ELR (cell line): ENCODE data around the gene ACACB.

ENCODE experiments used
- DNase-seq: peaks from one replicate; pipeline ENCODE4 v3.0.0-alpha.2; 2015; ENCODE audit warnings: low read depth

Gene ACACB

GRCh38 chr12:109214131-109214530 lies 97.7 kb downstream of the ACACB start:
- no peak for DNase-seq

- DNase-seq, result no peak
Measured at GRCh38 chr12:109218996-109219395, 102.6 kb downstream of the ACACB start.

GRCh38 chr12:109219938-109220337 lies 103.6 kb downstream of the ACACB start:
- no peak for DNase-seq

DNA sequence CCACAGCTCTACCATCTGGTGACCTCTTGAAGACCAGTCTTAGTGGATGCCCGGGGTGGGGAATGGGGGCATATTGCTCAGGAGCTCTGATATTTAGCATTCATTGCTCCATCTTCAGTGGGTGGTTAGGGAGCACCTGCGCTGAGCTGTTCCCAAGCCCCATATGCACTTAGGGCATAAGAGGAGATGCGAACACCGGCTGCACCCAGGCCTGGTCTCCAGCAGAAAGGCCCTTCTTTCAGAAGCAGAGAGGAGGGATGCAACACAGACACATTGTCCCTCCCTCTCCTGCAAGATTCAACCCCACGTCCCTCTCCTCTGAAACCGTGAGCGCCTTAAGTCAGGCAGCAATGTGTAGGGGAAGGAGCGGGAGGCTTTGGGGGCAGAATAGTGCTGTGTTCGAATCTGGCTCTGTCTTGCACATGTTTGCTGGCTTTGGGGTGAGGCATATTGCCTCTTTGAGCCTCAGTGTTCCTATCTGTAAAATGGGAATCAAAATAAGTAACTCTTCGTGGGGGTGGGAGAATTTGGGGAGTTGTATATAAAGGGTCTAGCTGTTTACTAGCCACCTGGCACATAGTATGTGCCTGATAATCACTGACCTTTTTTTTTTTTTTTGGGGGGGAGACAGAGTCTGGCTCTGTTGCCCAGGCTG lies 105.0 kb downstream of the ACACB start:
- DNase-seq, result no peak

DNA sequence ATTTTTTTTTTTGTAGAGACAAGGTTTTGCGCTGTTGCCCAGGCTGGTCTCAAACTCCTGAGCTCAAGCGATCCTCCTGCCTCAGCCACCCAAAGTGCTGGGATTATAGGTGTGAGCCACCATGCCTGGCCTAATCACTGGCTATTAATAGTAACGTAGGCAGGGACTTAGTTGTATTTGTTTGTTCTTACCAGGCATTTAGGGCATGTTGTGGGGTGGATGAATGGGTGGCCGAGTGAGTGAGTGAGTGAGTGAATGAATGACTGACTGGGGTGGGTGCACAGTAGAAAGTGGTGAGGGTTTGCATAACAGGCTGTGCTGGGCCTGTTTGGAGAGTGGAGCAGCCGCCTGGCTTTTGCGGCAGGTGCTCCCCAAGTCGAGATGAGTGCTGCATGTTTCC lies 105.7 kb downstream of the ACACB start:
- DNase-seq, result no peak

DNA sequence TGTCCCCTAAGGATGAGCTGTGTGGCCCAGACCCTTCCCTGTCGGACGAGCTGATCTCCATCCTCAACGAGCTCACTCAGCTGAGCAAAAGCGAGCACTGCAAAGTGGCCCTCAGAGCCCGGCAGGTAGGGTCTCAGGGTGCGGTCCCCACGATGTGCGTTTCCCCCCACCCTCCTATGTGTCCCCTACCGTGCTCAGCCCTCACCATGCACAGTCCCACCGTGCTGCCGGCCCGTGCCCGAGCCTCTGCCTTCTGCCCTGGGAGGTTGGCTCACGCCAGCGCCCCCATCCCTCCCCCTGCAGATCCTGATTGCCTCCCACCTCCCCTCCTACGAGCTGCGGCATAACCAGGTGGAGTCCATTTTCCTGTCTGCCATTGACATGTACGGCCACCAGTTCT lies 106.1 kb downstream of the ACACB start:
- no peak for DNase-seq

GRCh38 chr12:109223211-109223610 lies 106.8 kb downstream of the ACACB start:
- no peak for DNase-seq

GRCh38 chr12:109223868-109224267 lies 107.5 kb downstream of the ACACB start:
- no peak for DNase-seq

DNA sequence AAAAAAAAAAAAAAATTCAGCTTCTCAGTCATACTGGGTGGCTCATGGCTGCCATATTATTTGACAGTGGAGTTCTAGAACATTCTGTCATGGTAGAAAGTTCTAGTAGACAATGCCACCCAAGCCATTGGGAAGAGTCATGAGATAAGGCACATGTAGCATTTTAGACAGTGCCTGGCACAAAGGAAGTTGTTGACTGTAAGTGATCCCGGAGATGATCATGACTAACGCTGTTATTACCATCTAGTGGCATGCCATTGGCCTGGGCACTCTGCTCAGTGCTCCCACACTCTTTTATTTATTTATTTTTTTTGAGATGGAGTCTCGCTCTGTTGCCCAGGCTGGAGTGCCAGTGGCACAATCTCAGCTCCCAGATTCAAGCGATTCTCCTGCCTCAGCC lies 112.3 kb downstream of the ACACB start:
- no peak for DNase-seq

GRCh38 chr12:109230193-109230592 lies 113.8 kb downstream of the ACACB start:
- DNase-seq, result no peak

- DNase-seq, result no peak
Measured at GRCh38 chr12:109232731-109233130, 116.3 kb downstream of the ACACB start.

DNA sequence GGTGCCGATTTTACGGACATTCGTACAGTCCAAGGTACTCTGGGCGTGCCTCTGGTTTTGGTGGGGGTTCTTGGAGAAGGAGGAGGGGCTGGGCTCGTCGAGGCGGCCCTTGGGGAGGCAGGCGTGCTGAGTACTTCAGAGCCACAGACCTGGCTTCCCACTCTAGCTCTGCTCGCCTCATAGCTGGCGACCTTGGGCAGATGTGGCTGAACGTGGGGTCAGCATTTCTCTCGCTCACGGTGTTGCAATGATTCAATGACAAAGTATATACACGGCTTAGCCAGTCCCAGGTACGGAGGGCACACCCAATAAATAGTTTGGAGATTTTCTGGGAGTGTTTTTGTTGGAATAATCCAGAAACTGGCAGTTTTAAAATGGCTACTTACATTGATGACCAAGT lies 117.6 kb downstream of the ACACB start:
- no peak for DNase-seq

DNA sequence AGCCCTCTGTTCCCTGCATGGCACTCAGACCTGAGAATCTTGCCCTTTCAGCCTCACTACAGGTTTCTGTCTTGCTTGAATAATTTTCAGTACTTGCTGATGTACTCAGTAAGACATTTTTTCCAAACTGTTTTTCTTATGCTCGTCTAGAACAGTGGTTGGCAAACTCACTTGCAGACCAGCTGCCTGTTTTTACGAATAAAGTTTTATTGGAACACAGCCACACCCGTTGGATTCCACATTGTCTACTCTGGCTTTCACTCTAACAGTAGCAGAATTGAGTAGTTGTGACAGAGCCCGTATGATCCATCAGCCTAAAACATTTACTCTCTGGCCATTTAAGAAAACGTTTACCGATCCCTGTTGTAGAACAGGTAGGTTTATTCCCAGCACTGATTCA lies 119.9 kb downstream of the ACACB start:
- no peak for DNase-seq

DNA sequence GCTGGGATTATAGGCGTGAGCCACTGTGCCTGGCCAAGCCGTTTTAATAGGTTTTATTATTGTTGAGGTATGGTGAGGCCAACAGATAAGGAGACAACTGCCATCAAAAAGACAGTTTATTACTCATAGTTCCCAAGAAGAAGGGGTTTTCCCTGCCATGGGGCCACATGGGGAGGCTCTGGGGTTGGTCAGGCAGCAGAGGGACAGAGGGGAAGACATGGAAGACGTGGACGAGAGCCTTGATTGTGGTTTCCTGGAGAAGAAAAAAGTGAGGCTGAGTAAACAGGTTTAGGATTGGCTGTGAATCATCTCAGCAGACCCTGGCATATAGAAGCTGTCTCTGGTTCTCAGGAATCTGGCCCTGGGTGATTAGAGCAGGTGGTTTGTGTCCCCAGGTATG lies 122.8 kb downstream of the ACACB start:
- DNase-seq, result peak; percentile 5

DNA sequence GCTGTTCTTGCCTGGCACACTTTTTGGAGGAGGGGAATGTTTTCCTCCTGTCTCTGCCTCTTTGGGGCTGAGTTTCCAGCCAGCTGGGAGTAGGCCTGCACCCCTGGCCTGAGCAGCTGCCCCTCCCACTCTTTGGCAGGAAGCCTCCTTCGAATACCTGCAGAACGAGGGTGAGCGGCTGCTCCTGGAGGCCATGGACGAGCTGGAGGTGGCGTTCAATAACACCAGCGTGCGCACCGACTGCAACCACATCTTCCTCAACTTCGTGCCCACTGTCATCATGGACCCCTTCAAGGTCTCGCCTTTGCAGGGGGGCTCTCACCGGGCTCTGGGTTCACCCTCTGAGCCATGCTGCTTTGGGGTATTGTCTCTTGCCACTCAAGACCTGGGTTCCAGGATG lies 123.3 kb downstream of the ACACB start:
- DNase-seq, result no peak

DNA sequence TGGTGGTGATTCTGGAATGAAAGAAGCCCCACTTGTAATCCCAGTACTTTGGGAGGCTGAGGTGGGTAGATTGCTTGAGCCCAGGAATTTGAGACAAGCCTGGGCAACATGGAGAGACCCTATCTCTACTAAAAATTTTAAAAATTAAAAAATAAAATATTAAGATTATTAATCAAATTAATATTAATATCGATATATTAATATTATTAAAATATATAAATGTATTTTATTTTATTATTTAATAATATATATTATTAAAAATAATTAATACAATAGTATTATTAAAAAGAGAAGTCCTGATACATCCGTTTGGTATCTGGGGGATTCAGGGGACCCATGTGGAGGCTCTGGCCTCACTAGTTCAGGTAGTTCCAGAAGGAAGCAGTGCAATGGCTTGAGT lies 124.0 kb downstream of the ACACB start:
- no peak for DNase-seq

- DNase-seq, result no peak
Measured at GRCh38 chr12:109241936-109242335, 125.5 kb downstream of the ACACB start.

DNA sequence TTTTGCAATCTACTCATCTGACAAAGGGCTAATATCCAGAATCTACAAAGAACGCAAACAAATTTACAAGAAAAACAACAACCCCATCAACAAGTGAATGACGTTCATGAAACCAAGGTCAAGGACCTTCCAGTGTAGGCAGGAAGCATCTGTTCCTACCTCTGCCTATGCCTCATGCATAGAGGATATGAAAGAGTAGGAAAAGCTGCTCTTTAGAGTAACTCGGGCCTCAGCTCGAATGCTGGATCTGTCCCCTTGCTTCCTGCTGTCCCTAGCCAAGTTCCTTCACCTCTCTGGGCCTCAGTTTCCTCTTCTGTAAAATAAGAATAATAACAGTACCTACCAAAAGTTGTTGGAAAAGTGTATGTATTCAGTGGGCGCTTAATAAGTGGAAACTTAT lies 127.7 kb downstream of the ACACB start:
- no peak for DNase-seq

DNA sequence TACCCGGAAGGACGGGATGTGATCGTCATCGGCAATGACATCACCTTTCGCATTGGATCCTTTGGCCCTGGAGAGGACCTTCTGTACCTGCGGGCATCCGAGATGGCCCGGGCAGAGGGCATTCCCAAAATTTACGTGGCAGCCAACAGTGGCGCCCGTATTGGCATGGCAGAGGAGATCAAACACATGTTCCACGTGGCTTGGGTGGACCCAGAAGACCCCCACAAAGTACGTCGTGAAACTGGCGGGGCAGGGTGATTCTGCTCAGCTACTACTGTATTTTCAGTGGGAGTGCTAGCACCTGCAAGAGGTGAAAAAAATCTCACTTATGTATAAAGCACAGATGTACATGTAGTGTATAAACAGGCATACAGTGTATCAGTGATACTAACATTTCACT lies 129.8 kb downstream of the ACACB start:
- no peak for DNase-seq

GRCh38 chr12:109247831-109248654 lies 131.7 kb downstream of the ACACB start:
- DNase-seq, result no peak

DNA sequence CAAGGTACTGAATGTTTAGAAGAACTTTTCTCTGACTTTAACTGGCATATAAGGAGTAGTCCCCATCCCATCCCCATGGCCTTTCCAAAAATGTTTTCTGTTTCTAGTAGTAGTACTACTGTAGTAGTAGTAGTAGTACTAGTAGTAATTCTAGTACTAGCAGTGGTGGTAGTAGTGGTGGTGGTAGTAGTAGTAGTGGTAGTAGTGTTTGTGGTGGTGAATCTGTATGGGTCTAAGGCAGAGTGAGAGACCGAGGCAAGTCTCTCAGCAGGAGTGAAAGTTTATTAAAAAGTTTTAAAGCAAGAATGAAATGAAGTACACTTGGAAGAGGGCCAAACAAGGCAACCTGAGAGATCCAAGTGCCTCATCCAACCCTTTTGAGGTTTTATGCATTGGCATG lies 134.1 kb downstream of the ACACB start:
- no peak for DNase-seq

GRCh38 chr12:109252799-109253198 lies 136.4 kb downstream of the ACACB start:
- no peak for DNase-seq

- DNase-seq, result no peak
Measured at GRCh38 chr12:109253913-109254544, 137.6 kb downstream of the ACACB start.
